BJ (cell line): ENCODE data around the gene CLASP2. TPM values are rescaled to one million over a fixed set of nuclear protein-coding genes. Genes with fewer than 3 reads are reported as not detected.

Experiments
- CTCF ChIA-PET: fragments of 350-600 bp; formaldehyde crosslinking; extraction: SDS; loops from one replicate; lab custom pipeline; 2021; ENCODE audit warnings: antibody characterized with exemption, inconsistent platforms; lab: Yijun Ruan, JAX
- POLR2A ChIA-PET: fragments of 300-600 bp; sonication (Branson Sonifier 250); formaldehyde crosslinking; extraction: SDS; loops from one replicate; lab custom pipeline; 2021; ENCODE audit warnings: antibody characterized with exemption; lab: Charles Lee
- DNase-seq: peaks from one replicate; pipeline ENCODE4 v3.0.0-alpha.2; 2011; ENCODE audit warnings: low read depth
- H3K27me3 ChIP-seq: 2 replicates; pipeline ENCODE4 v1.6.0; 2011; ENCODE audit warnings: low read length; ENCODE audit not compliant: control insufficient read depth, insufficient read depth
- H3K36me3 ChIP-seq: 2 replicates; pipeline ENCODE4 v1.5.1; 2011; ENCODE audit warnings: low read length; ENCODE audit not compliant: control insufficient read depth, insufficient read depth
- H3K4me3 ChIP-seq: 2 replicates; pipeline ENCODE4 v1.5.1; 2011; ENCODE audit warnings: low read depth, mild to moderate bottlenecking, control low read depth, low read length
- CTCF ChIP-seq: IDR thresholded peaks from 2 replicates; pipeline ENCODE4 v1.5.1; 2011; ENCODE audit warnings: low read depth, mild to moderate bottlenecking, control low read depth, inconsistent platforms, low read length, moderate library complexity; ENCODE audit not compliant: insufficient read depth
- polyA plus RNA-seq: library from polyadenylated mRNA; depleted of rRNA; stranded (reverse); fragments of >200 nt; gene quantifications from 2 replicates; pipeline ENCODE4 v1.2.3, GENCODE V29; 2011

CLASP2 gene
- polyA plus RNA-seq, 1 experiment: 20.5 TPM

- no peak for DNase-seq
- CTCF ChIA-PET: no interaction called here
- H3K4me3 ChIP-seq: no peak overlapping the region
- H3K27me3 ChIP-seq: no peaks in the 10 kb centered on the region
- POLR2A ChIA-PET: no interaction called here
- TF ChIP-seq CTCF: no peak
- H3K36me3 ChIP-seq: no peaks in the 10 kb centered on the region
These were observed 55.0 kb downstream of the CLASP2 start for GRCh38 chr3:33663042-33663441.

GRCh38 chr3:33659856-33660434, 58.1 kb downstream of the CLASP2 start:
- ChIA-PET CTCF (interaction anchor here (1.1 to 1.5 kb wide), 3 partner anchors 23 to 119 kb away, joined by 3 to 5 read pairs (median 4); no protein-coding TSS in a partner anchor), POLR2A (no interaction called here)
- Histone ChIP-seq H3K27me3 (no peaks in the 10 kb centered on the region), H3K4me3 (no peak overlapping the region; the same call in 1 of the 2 replicates), H3K36me3 (no peaks in the 10 kb centered on the region)
- no peak for DNase-seq
- no peak for TF ChIP-seq CTCF

GRCh38 chr3:33658991-33659848, 58.8 kb downstream of the CLASP2 start:
- peak; percentile 26 for DNase-seq
- Histone ChIP-seq H3K27me3 (no peaks in the 10 kb centered on the region), H3K36me3 (no peaks in the 10 kb centered on the region), H3K4me3 (peak overlapping the region; percentile 19)
- ChIA-PET POLR2A (no interaction called here), CTCF (interaction anchor here (1.1 to 1.5 kb wide), 4 partner anchors 23 to 128 kb away, joined by 3 to 5 read pairs (median 4); no protein-coding TSS in a partner anchor)
- no peak for TF ChIP-seq CTCF

GRCh38 chr3:33658621-33658990, 59.4 kb downstream of the CLASP2 start:
- no peak for TF ChIP-seq CTCF
- ChIA-PET CTCF (interaction anchor here (1.2 to 1.5 kb wide), 3 partner anchors 22 to 129 kb away, joined by 3 to 5 read pairs (median 3); no protein-coding TSS in a partner anchor), POLR2A (no interaction called here)
- Histone ChIP-seq H3K4me3 (peak overlapping the region; percentile 19), H3K27me3 (no peaks in the 10 kb centered on the region), H3K36me3 (no peaks in the 10 kb centered on the region)
- DNase-seq: no peak

- TF ChIP-seq CTCF: no peak
- no peaks in the 10 kb centered on the region for H3K36me3 ChIP-seq
- ChIA-PET CTCF (interaction anchor here (1.2 kb wide), 1 partner anchor 129 kb away, joined by 3 read pairs; no protein-coding TSS in a partner anchor), POLR2A (no interaction called here)
- H3K4me3 ChIP-seq: no peak overlapping the region
- DNase-seq: no peak
- H3K27me3 ChIP-seq: no peaks in the 10 kb centered on the region
These were observed 60.0 kb downstream of the CLASP2 start for GRCh38 chr3:33658039-33658438.
